GM12878 (cell line): ENCODE measurements around the gene NKD2. TPM values are rescaled to one million over a fixed set of nuclear protein-coding genes. Genes with fewer than 3 reads are reported as not detected.

Experiments
- ATAC-seq: fragments of 200-7000 bp; cut with Tn5 transposase; 3 replicates; pipeline ENCODE4 v1.9.1; 2020; ENCODE audit warnings: mild to moderate bottlenecking, moderate library complexity
- BruUV-seq: library from RNA; stranded (reverse); fragments of 400-500 nt; replicated peaks from 2 replicates; lab custom pipeline; 2021; lab: Mats Ljungman, UMichigan
- CTCF ChIA-PET: fragments of 300-600 bp; sonication (Branson Sonifier 250); formaldehyde crosslinking; extraction: SDS; loops from one replicate; lab custom pipeline; 2021; ENCODE audit warnings: inconsistent platforms; lab: Yijun Ruan, JAX
- POLR2A ChIA-PET: fragments of 350-600 bp; formaldehyde crosslinking; extraction: SDS; loops from one replicate; lab custom pipeline; 2021; ENCODE audit warnings: inconsistent platforms; lab: Charles Lee
- RAD21 ChIA-PET: fragments of 300-600 bp; sonication (Branson Sonifier 250); formaldehyde crosslinking; loops from one replicate; lab custom pipeline; 2023; ENCODE audit warnings: antibody characterized with exemption; ENCODE audit not compliant: unreplicated experiment; lab: Charles Lee
- SMC1A ChIA-PET: fragments of 300-600 bp; sonication (Branson Sonifier 250); formaldehyde crosslinking; loops from one replicate; lab custom pipeline; 2023; ENCODE audit not compliant: unreplicated experiment, uncharacterized antibody; lab: Charles Lee
- DNase-seq: peaks from one replicate; pipeline ENCODE4 v3.0.0-alpha.2; 2011; ENCODE audit warnings: low read depth, low spot score
- FAIRE-seq: peaks from 3 replicates; lab custom pipeline; 2011; peaks lifted over from hg19 to GRCh38; lab: Jason Lieb, UNC
- H2AFZ ChIP-seq: 2 replicates; pipeline ENCODE4 v1.6.0; 2011; ENCODE audit warnings: low read depth, low read length, control low read depth; ENCODE audit not compliant: control insufficient read depth
- H3K27ac ChIP-seq: 2 replicates; pipeline ENCODE4 v1.5.1; 2011; ENCODE audit warnings: control low read depth; ENCODE audit not compliant: control insufficient read depth, insufficient read depth
- H3K27me3 ChIP-seq, 2 experiments: replicated peaks in 1 of 2; 2 replicates each; pipeline versions ENCODE4 v1.6.0 to v1.6.1; 2011; ENCODE audit warnings: low read length in 1 of 2; ENCODE audit not compliant: control insufficient read depth in 2 of 2, insufficient read depth in 2 of 2
- H3K36me3 ChIP-seq, 2 experiments: 2 replicates each; pipeline ENCODE4 v1.5.1; 2011; ENCODE audit warnings: low read length in 1 of 2; ENCODE audit not compliant: control insufficient read depth in 2 of 2, insufficient read depth in 2 of 2
- H3K4me1 ChIP-seq: 2 replicates; pipeline ENCODE4 v1.6.1; 2011; ENCODE audit warnings: mild to moderate bottlenecking, low read length, moderate library complexity, mixed read lengths; ENCODE audit not compliant: control insufficient read depth, insufficient read depth
- H3K4me2 ChIP-seq: 2 replicates; pipeline ENCODE4 v1.6.0; 2011; ENCODE audit warnings: control low read depth; ENCODE audit not compliant: control insufficient read depth, insufficient read depth
- H3K4me3 ChIP-seq: fragments of 200-600 bp; sonication (generic); 2 replicates; pipeline ENCODE4 v1.5.1; 2016
- H3K79me2 ChIP-seq: 2 replicates; pipeline ENCODE4 v1.6.0; 2011; ENCODE audit warnings: low read length; ENCODE audit not compliant: control insufficient read depth, insufficient read depth
- H3K9ac ChIP-seq: 2 replicates; pipeline ENCODE4 v1.8.0; 2011; ENCODE audit warnings: low read length, control low read depth, mixed read lengths; ENCODE audit not compliant: control insufficient read depth, insufficient read depth
- H3K9me3 ChIP-seq: replicated peaks from 3 replicates; pipeline ENCODE4 v1.5.1; 2011; ENCODE audit warnings: mild to moderate bottlenecking, low read length; ENCODE audit not compliant: control insufficient read depth, insufficient read depth
- H4K20me1 ChIP-seq: 2 replicates; pipeline ENCODE4 v1.6.0; 2011; ENCODE audit not compliant: control insufficient read depth, insufficient read depth
- FOXK2 ChIP-seq: fragments of 450-650 bp; IDR thresholded peaks from 2 replicates; pipeline ENCODE4 v1.6.1; 2017; ENCODE audit warnings: mild to moderate bottlenecking, moderate library complexity
- HCFC1 ChIP-seq: fragments of 150-350 bp; IDR thresholded peaks from 2 replicates; pipeline ENCODE4 v1.6.1; 2014; ENCODE audit warnings: low read length
- KAT2A ChIP-seq: conservative IDR thresholded peaks from 2 replicates; pipeline ENCODE4 v1.6.1; 2011; ENCODE audit warnings: low read depth, low read length; ENCODE audit not compliant: control insufficient read depth
- NR2F1 ChIP-seq: fragments of 450-650 bp; conservative IDR thresholded peaks from 2 replicates; pipeline ENCODE4 v1.6.1; 2017; ENCODE audit warnings: mild to moderate bottlenecking
- PAX5 ChIP-seq: IDR thresholded peaks from 2 replicates; pipeline ENCODE4 v1.6.1; 2011; ENCODE audit warnings: low read depth, low read length, borderline replicate concordance
- SMAD1 ChIP-seq: fragments of 450-650 bp; IDR thresholded peaks from 2 replicates; pipeline ENCODE4 v1.6.1; 2018; ENCODE audit warnings: mild to moderate bottlenecking, low read depth; ENCODE audit not compliant: partially characterized antibody
- SMARCA5 ChIP-seq: fragments of 450-650 bp; IDR thresholded peaks from 2 replicates; pipeline ENCODE4 v1.6.1; 2017; ENCODE audit warnings: mild to moderate bottlenecking
- WRNIP1 ChIP-seq: IDR thresholded peaks from 2 replicates; pipeline ENCODE4 v1.6.1; 2011; ENCODE audit warnings: low read depth, low read length, improper control_type of control experiment, borderline replicate concordance
- YBX1 ChIP-seq: fragments of 450-650 bp; IDR thresholded peaks from 2 replicates; pipeline ENCODE4 v1.6.1; 2016; ENCODE audit warnings: antibody characterized with exemption
- ZNF24 ChIP-seq: fragments of 450-650 bp; IDR thresholded peaks from 2 replicates; pipeline ENCODE4 v1.6.1; 2017; ENCODE audit warnings: antibody characterized with exemption, mild to moderate bottlenecking
- WGBS: methylation state at CpG from one replicate; pipeline ENCODE4 v1.1.6; 2016; ENCODE audit warnings: low lambda C conversion rate; ENCODE audit not compliant: insufficient replicate concordance, insufficient coverage; ENCODE audit errors: missing lambda C conversion rate; 5-methylcytosine and 5-hydroxymethylcytosine counted together
- in situ Hi-C: fragments of 300-500 bp; cut with MboI; formaldehyde crosslinking; loops from 9 replicates; pipeline ENCODE4 v1.14.3; 2018; ENCODE audit warnings: mixed read lengths
- intact Hi-C: fragments of 100-400 bp; cut with micrococcal nuclease; formaldehyde crosslinking; loops from one replicate; pipeline ENCODE4 v1.14.2; 2022; ENCODE audit not compliant: unreplicated experiment
- polyA plus RNA-seq, 11 experiments: library from polyadenylated mRNA; depleted of rRNA in 4 of 11; unstranded in 6 of 11; stranded (reverse) in 5 of 11; fragments of >200 nt; fragmentation: Nextera tagmentation in 4 of 11; fragmentation: Illumina TruSeq in 1 of 11; extraction: Ambion mirVana in 4 of 11; extraction: Trizol in 1 of 11; gene quantifications; 1 replicate in 1 of 11; 2 replicates in 10 of 11; pipeline versions ENCODE4 v1.2.1 to v1.2.3, GENCODE V29; 2011 to 2016; ENCODE audit warnings: inconsistent platforms in 2 of 11, missing spikeins in 2 of 11, low read depth in 1 of 11
- total RNA-seq, 4 experiments: library from RNA; depleted of rRNA in 3 of 4; stranded (reverse); fragments of >200 nt in 3 of 4; fragmentation: Illumina TruSeq in 1 of 4; extraction: Trizol in 1 of 4; gene quantifications; 2 replicates each; pipeline versions ENCODE4 v1.2.1 to v1.2.3, GENCODE V29; 2013 to 2021

NKD2 gene
- total and polyA plus RNA-seq, 10 of the 15 experiments (the other 5 are each of a cell fraction or from before 2014, with no cell fraction given) = 0.20 to 0.83 (median 0.26) TPM; not detected in 7

- CTCF ChIA-PET = no interaction called here
Measured at GRCh38 chr5:1034421-1034905, 25.9 kb downstream of the NKD2 start.

GRCh38 chr5:1034986-1035385 is 26.4 kb downstream of the NKD2 start:
- SMC1A ChIA-PET = no interaction called here
- no TSS peak for BruUV-seq
- RAD21 ChIA-PET = no interaction called here
- Histone ChIP-seq H3K9ac (no peak overlapping the region), H3K36me3 (no peaks in the 10 kb centered on the region), H3K27me3 (no peaks in the 10 kb centered on the region), H3K9me3 (no peaks in the 10 kb centered on the region; the same call in 2 of the 3 replicates), H3K4me1 (no peaks in the 10 kb centered on the region), H3K4me2 (no peak overlapping the region), H3K79me2 (no peaks in the 10 kb centered on the region), H3K27ac (no peak overlapping the region), H2AFZ (no peak overlapping the region), H3K4me3 (no peak overlapping the region), H4K20me1 (no peaks in the 10 kb centered on the region)
- FAIRE-seq (no peak), ATAC-seq (no peak), DNase-seq (no peak)
- CTCF ChIA-PET = no interaction called here
- no peak for TF ChIP-seq WRNIP1
- peak; percentile 98 for TF ChIP-seq ZNF24
- TF ChIP-seq FOXK2 = no peak
- no peak for TF ChIP-seq SMAD1
- no peak for TF ChIP-seq NR2F1
- no peak for TF ChIP-seq HCFC1
- no peak for TF ChIP-seq SMARCA5
- TF ChIP-seq PAX5 = no peak
- TF ChIP-seq YBX1 = no peak
- in situ Hi-C loops = no loop called here
- intact Hi-C loops = no loop called here
- 55% methylated on average over 2 of the region's 2 CpGs for WGBS
- POLR2A ChIA-PET = no interaction called here

More at GRCh38 chr5:1034421-1034905, 25.9 kb downstream of the NKD2 start:
- ChIA-PET POLR2A (no interaction called here), RAD21 (no interaction called here), SMC1A (no interaction called here)
- H3K4me3 ChIP-seq = no peak overlapping the region
- H2AFZ ChIP-seq = no peak overlapping the region
- H3K27ac ChIP-seq = no peak overlapping the region
- in situ Hi-C loops = no loop called here
- H3K79me2 ChIP-seq = no peaks in the 10 kb centered on the region
- no peak for FAIRE-seq
- H3K36me3 ChIP-seq = no peaks in the 10 kb centered on the region
- no peak for ATAC-seq
- intact Hi-C loops = no loop called here
- no peak for TF ChIP-seq KAT2A
- H3K27me3 ChIP-seq = no peaks in the 10 kb centered on the region
- H3K9ac ChIP-seq = no peak overlapping the region
- no TSS peak for BruUV-seq
- no peaks in the 10 kb centered on the region; the same call in 2 of the 3 replicates for H3K9me3 ChIP-seq
- no peak overlapping the region for H3K4me2 ChIP-seq
- H3K4me1 ChIP-seq = no peaks in the 10 kb centered on the region
- H4K20me1 ChIP-seq = no peaks in the 10 kb centered on the region
- DNase-seq = no peak
- WGBS = 56% methylated on average over 15 of the region's 17 CpGs
